ENCODE results near the gene GRID2.

DNA sequence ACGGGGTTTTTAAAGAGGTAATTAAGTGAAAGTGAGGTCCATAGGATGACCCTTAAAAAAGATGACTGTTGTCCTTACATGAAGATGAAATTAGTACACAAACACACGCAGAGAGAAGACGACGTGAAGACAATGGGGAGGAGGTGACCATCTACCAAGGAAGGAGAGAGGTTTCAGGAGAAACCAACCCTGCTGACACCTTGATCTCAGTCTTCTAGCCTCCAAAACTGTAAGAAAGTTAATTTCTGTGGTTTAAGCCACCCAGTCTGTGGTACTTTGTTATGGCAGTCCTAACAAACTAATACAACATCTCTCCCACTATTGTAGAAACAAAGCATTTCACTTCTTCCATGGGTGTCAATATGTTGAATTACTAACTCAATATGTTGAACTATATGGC is 1385.2 kb downstream of the GRID2 start:
- TF ChIP-seq, protein P1, sequence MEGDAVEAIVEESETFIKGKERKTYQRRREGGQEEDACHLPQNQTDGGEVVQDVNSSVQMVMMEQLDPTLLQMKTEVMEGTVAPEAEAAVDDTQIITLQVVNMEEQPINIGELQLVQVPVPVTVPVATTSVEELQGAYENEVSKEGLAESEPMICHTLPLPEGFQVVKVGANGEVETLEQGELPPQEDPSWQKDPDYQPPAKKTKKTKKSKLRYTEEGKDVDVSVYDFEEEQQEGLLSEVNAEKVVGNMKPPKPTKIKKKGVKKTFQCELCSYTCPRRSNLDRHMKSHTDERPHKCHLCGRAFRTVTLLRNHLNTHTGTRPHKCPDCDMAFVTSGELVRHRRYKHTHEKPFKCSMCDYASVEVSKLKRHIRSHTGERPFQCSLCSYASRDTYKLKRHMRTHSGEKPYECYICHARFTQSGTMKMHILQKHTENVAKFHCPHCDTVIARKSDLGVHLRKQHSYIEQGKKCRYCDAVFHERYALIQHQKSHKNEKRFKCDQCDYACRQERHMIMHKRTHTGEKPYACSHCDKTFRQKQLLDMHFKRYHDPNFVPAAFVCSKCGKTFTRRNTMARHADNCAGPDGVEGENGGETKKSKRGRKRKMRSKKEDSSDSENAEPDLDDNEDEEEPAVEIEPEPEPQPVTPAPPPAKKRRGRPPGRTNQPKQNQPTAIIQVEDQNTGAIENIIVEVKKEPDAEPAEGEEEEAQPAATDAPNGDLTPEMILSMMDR (IDR thresholded peaks at IDR 0.05): no peak
- TF ChIP-seq EZH2phosphoT487 (IDR thresholded peaks at IDR 0.05) (no peak), EZH2 (IDR thresholded peaks at IDR 0.05) (no peak)
